ENCODE results near the gene RORB.

The RORB gene

DNA sequence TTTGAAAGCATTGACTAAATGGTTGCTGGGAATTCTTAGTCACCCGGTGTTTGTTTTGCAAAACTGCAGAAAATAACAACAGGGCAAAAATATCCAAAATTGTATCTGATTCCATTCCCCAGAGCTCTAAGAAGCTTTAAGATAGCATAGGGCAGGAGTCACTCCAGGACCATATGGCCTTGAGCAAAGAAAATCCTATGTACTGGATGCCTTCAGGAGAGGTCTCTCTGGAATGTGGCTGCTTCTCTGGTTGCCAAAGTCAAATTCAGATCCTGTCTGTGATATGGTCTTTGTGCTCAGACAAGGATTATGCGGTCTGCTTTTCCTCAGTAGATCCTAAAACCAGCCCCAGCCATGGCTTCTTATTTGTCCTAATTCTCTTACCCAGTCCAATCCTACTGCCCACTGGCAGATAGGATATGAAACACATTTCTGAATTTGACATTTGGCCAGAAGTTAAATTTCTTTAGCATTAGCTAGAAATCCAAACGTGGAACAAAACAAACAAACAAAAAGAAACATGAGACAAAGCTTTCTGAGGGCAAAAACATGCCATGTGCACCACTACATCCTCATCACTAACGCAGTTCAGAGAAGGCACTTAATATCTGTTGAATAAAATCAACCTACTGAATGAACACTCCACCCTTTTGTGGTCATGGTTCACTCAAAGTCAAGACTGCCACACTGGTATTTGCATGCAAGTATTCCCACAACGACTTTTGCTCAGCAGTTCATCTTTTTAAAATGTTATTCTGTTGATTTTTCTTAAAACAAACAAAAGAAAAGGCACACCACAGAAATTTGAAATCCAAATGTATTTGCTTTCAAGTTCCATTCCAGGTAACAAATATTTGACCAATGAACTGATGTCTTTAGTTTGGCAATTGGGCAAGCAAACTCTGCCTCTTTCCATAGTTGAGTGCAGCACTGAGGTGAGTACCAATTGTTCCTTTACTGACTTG is 224.8 kb downstream of the RORB start:
- peak; percentile 92 for DNase-seq (ENCODE audit: low read depth)
- Histone ChIP-seq H3K9ac (ENCODE audit: low read length) (no peak overlapping the region), H3K27me3 (replicated peaks; ENCODE audit: control insufficient read depth, insufficient read depth, low read length) (peaks cover 7% of the 10 kb centered on the region), H3K4me1 (ENCODE audit: control insufficient read depth, insufficient read depth, low read length) (no peaks in the 10 kb centered on the region), H3K36me3 (ENCODE audit: control insufficient read depth, insufficient read depth, low read length, severe bottlenecking) (no peaks in the 10 kb centered on the region), H3K4me3 (ENCODE audit: low read length) (no peak overlapping the region), H3K9me3 (ENCODE audit: control insufficient read depth, low read length) (no peaks in the 10 kb centered on the region)

DNA sequence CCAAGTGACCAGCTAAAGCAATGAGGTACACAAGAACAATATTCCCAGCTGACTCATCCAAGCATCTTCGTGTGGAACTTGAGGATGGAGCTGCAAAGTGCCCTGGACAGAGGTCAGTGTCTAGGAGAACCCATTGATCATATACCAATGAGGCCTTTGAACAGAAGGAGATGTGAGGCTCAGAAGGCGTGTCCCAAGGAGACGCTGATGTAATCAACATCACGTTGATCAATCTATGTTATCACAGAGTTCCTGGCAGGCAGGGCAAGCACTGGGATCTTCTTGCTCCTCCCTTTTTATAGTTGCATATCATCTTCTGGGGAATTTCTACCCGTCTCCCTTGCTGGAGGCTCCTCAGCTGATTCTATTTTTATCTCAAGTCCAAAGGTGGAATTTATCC is 227.2 kb downstream of the RORB start:
- Histone ChIP-seq H3K9me3 (ENCODE audit: control insufficient read depth, low read length) (no peaks in the 10 kb centered on the region), H3K9ac (ENCODE audit: low read length) (no peak overlapping the region), H3K36me3 (ENCODE audit: control insufficient read depth, insufficient read depth, low read length, severe bottlenecking) (no peaks in the 10 kb centered on the region), H3K4me3 (ENCODE audit: low read length) (no peak overlapping the region), H3K27me3 (replicated peaks; ENCODE audit: control insufficient read depth, insufficient read depth, low read length) (peaks cover 25% of the 10 kb centered on the region), H3K4me1 (ENCODE audit: control insufficient read depth, insufficient read depth, low read length) (peaks cover 8% of the 10 kb centered on the region)
- no peak for DNase-seq (ENCODE audit: low read depth)

- Histone ChIP-seq H3K4me3 (ENCODE audit: low read length) (no peak overlapping the region), H3K9ac (ENCODE audit: low read length) (no peak overlapping the region), H3K9me3 (ENCODE audit: control insufficient read depth, low read length) (no peaks in the 10 kb centered on the region), H3K27me3 (replicated peaks; ENCODE audit: control insufficient read depth, insufficient read depth, low read length) (peaks cover 31% of the 10 kb centered on the region), H3K4me1 (ENCODE audit: control insufficient read depth, insufficient read depth, low read length) (peaks cover 11% of the 10 kb centered on the region), H3K36me3 (ENCODE audit: control insufficient read depth, insufficient read depth, low read length, severe bottlenecking) (no peaks in the 10 kb centered on the region)
- DNase-seq (ENCODE audit: low read depth) = no peak
Measured at GRCh38 chr9:74726581-74726980, 229.4 kb downstream of the RORB start.

- no peaks in the 10 kb centered on the region for H3K36me3 ChIP-seq (ENCODE audit: control insufficient read depth, insufficient read depth, low read length, severe bottlenecking)
- DNase-seq (ENCODE audit: low read depth) = no peak
- no peak overlapping the region for H3K4me3 ChIP-seq (ENCODE audit: low read length)
- H3K9me3 ChIP-seq (ENCODE audit: control insufficient read depth, low read length) = no peaks in the 10 kb centered on the region
- peaks cover 23% of the 10 kb centered on the region for H3K27me3 ChIP-seq (replicated peaks; ENCODE audit: control insufficient read depth, insufficient read depth, low read length)
- H3K4me1 ChIP-seq (ENCODE audit: control insufficient read depth, insufficient read depth, low read length) = peaks cover 11% of the 10 kb centered on the region
- no peak overlapping the region for H3K9ac ChIP-seq (ENCODE audit: low read length)
Measured at GRCh38 chr9:74728176-74728575, 231.0 kb downstream of the RORB start.

DNA sequence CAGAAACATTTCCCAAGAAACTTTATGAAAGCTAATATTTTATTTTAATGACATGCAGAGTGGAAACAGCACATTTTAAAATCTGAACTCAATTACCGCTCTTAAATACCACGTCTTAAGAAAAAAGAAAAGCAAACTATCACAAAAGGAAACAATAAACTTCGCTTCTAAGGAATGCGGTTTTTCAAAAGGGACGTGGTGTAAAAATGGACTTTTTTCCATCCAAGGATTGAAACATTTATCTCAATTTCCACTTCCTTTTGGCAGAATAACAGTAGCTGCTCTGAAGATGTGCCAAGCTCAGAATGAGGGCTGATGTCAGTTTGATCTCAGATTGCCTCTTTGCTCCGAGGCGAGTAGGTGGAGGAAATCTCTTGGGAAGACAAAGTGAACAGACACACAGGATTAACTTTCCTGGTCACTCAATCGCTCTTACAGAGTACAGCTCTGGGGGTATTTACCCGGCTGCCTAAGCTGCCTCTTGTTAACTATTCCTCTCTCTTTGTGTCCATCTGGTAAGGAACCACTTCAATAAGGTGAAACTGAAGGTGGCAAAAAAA is 232.1 kb downstream of the RORB start:
- Histone ChIP-seq H3K27me3 (replicated peaks; ENCODE audit: control insufficient read depth, insufficient read depth, low read length) (peaks cover 23% of the 10 kb centered on the region), H3K9ac (ENCODE audit: low read length) (no peak overlapping the region), H3K4me1 (ENCODE audit: control insufficient read depth, insufficient read depth, low read length) (peaks cover 11% of the 10 kb centered on the region), H3K36me3 (ENCODE audit: control insufficient read depth, insufficient read depth, low read length, severe bottlenecking) (no peaks in the 10 kb centered on the region), H3K4me3 (ENCODE audit: low read length) (peak overlapping the region; percentile 69), H3K9me3 (ENCODE audit: control insufficient read depth, low read length) (no peaks in the 10 kb centered on the region)
- DNase-seq (ENCODE audit: low read depth) = peak; percentile 48

DNA sequence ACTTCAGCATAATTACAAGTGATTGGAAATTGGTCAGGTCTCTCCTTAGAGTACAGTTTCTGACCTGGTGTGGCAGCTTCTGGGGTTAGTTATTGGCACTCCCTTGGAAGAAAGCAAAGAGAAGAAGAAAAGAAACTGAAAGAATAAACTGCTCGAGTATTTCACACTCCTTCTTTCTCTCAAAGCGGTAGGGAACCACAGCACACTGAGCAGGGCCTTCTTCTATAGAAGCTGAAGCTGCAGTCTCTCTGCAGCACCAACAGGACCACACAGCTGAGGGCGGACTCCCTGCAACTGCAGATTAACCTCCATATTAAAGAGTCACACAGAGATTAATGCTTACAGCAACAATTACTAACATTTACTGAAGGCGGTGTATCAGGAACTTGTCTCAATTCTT is 238.6 kb downstream of the RORB start:
- DNase-seq (ENCODE audit: low read depth) = no peak
- no peaks in the 10 kb centered on the region for H3K36me3 ChIP-seq (ENCODE audit: control insufficient read depth, insufficient read depth, low read length, severe bottlenecking)
- H3K9me3 ChIP-seq (ENCODE audit: control insufficient read depth, low read length) = no peaks in the 10 kb centered on the region
- H3K4me3 ChIP-seq (ENCODE audit: low read length) = no peak overlapping the region
- H3K4me1 ChIP-seq (ENCODE audit: control insufficient read depth, insufficient read depth, low read length) = no peaks in the 10 kb centered on the region
- H3K27me3 ChIP-seq (replicated peaks; ENCODE audit: control insufficient read depth, insufficient read depth, low read length) = no peaks in the 10 kb centered on the region
- H3K9ac ChIP-seq (ENCODE audit: low read length) = no peak overlapping the region

- Histone ChIP-seq H3K9me3 (ENCODE audit: control insufficient read depth, low read length) (no peaks in the 10 kb centered on the region), H3K27me3 (replicated peaks; ENCODE audit: control insufficient read depth, insufficient read depth, low read length) (peaks cover 5% of the 10 kb centered on the region), H3K9ac (ENCODE audit: low read length) (no peak overlapping the region), H3K36me3 (ENCODE audit: control insufficient read depth, insufficient read depth, low read length, severe bottlenecking) (no peaks in the 10 kb centered on the region), H3K4me1 (ENCODE audit: control insufficient read depth, insufficient read depth, low read length) (no peaks in the 10 kb centered on the region), H3K4me3 (ENCODE audit: low read length) (no peak overlapping the region)
- no peak for DNase-seq (ENCODE audit: low read depth)
Measured at GRCh38 chr9:74736646-74737045, 239.5 kb downstream of the RORB start.

DNA sequence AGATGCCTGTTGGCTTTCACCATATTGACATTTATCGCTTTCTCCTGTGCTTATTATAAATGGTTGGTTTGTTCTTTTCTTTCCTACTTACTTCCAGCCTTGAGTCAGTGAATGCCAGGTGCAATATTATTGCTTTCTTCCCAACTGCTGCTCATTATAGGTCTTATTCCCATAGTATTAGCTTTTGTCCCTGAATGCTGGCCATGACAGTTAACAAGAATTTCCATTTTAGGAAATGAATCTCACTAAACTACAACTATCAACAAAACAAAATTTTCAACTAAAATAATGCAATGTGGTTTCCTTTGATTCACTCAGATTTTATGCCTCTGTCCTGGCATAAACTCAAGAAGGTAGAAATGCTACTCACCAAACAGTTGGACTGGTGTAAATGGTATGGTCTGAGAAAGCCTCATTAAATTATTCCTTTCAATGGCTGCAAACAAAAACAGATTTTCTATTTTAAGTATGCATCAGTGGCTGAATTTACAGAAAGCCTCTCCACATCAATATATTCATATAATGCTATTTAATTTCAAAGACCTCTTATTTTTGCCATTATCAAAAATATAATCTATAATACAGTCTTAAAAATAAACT is 245.2 kb downstream of the RORB start:
- no peak for DNase-seq (ENCODE audit: low read depth)
- Histone ChIP-seq H3K36me3 (ENCODE audit: control insufficient read depth, insufficient read depth, low read length, severe bottlenecking) (no peaks in the 10 kb centered on the region), H3K4me1 (ENCODE audit: control insufficient read depth, insufficient read depth, low read length) (no peaks in the 10 kb centered on the region), H3K9ac (ENCODE audit: low read length) (no peak overlapping the region), H3K9me3 (ENCODE audit: control insufficient read depth, low read length) (no peaks in the 10 kb centered on the region), H3K27me3 (replicated peaks; ENCODE audit: control insufficient read depth, insufficient read depth, low read length) (peaks cover 15% of the 10 kb centered on the region), H3K4me3 (ENCODE audit: low read length) (no peak overlapping the region)
